CD4-positive, alpha-beta T cell treated with Interleukin-6 for 4 hours (primary cell): ENCODE results near the gene STK40.

Experiments used
- DNase-seq: peaks from one replicate; pipeline ENCODE4 v3.0.0-alpha.2; 2020; ENCODE audit warnings: mixed read lengths

STK40 gene

GRCh38 chr1:36367798-36368197, 17.9 kb downstream of the STK40 start:
- DNase-seq = no peak

- DNase-seq = peak; percentile 70
Observed at GRCh38 chr1:36367066-36367465, 18.7 kb downstream of the STK40 start.

- peak; percentile 76 for DNase-seq
Observed at GRCh38 chr1:36366091-36366661, 19.5 kb downstream of the STK40 start.

GRCh38 chr1:36365381-36365780, 20.3 kb downstream of the STK40 start:
- no peak for DNase-seq

GRCh38 chr1:36359911-36360550, 25.7 kb downstream of the STK40 start:
- DNase-seq = peak; percentile 56

GRCh38 chr1:36359383-36359782, 26.3 kb downstream of the STK40 start:
- no peak for DNase-seq

GRCh38 chr1:36358514-36359084, 27.1 kb downstream of the STK40 start:
- DNase-seq = no peak

- DNase-seq = no peak
Observed at GRCh38 chr1:36355811-36356210, 29.9 kb downstream of the STK40 start.

GRCh38 chr1:36354486-36354885, 31.2 kb downstream of the STK40 start:
- no peak for DNase-seq

- no peak for DNase-seq
Observed at GRCh38 chr1:36352910-36353878, 32.5 kb downstream of the STK40 start.

- DNase-seq = no peak
Observed at GRCh38 chr1:36352125-36352909, 33.4 kb downstream of the STK40 start.

- DNase-seq = no peak
Observed at GRCh38 chr1:36351227-36351977, 34.3 kb downstream of the STK40 start.

GRCh38 chr1:36350659-36351226, 35.0 kb downstream of the STK40 start:
- DNase-seq = peak; percentile 54

- DNase-seq = no peak
Observed at GRCh38 chr1:36349839-36350238, 35.9 kb downstream of the STK40 start.

- DNase-seq = no peak
Observed at GRCh38 chr1:36349241-36349671, 36.5 kb downstream of the STK40 start.

GRCh38 chr1:36346741-36347370, 38.9 kb downstream of the STK40 start:
- DNase-seq = no peak

GRCh38 chr1:36345353-36345752, 40.4 kb downstream of the STK40 start:
- DNase-seq = no peak

- no peak for DNase-seq
Observed at GRCh38 chr1:36344395-36344680, 41.4 kb downstream of the STK40 start.

- no peak for DNase-seq
Observed at GRCh38 chr1:36343651-36344394, 41.9 kb downstream of the STK40 start.
